CD8-positive, alpha-beta memory T cell (primary cell): ENCODE measurements around the gene DENND4B. TPM values are rescaled to one million over a fixed set of nuclear protein-coding genes. Genes with fewer than 3 reads are reported as not detected.

ENCODE experiments used
- CTCF ChIA-PET: fragments of 350-600 bp; sonication (Branson Sonifier 250); formaldehyde crosslinking; loops from one replicate; lab custom pipeline; 2021; ENCODE audit warnings: antibody characterized with exemption; lab: Charles Lee
- POLR2A ChIA-PET: fragments of 350-600 bp; sonication (Branson Sonifier 250); formaldehyde crosslinking; loops from one replicate; lab custom pipeline; 2021; ENCODE audit warnings: antibody characterized with exemption; lab: Charles Lee
- DNase-seq, 5 donors: peaks; one replicate each; pipeline versions ENCODE4 v3.0.0 to v3.0.0-alpha.2; 2020 to 2022; ENCODE audit warnings: mixed read lengths in 1 of 5
- H3K27ac ChIP-seq: one replicate; pipeline ENCODE4 v1.7.0; 2013; ENCODE audit warnings: low read depth, mild to moderate bottlenecking, low read length, moderate library complexity
- H3K27me3 ChIP-seq: 2 replicates; pipeline ENCODE4 v1.7.0; 2013; ENCODE audit warnings: low read length, mild to moderate bottlenecking; ENCODE audit not compliant: insufficient read depth, poor library complexity, severe bottlenecking
- H3K36me3 ChIP-seq: 2 replicates; pipeline ENCODE4 v1.7.0; 2013; ENCODE audit warnings: mild to moderate bottlenecking, low read length, moderate library complexity; ENCODE audit not compliant: insufficient read depth
- H3K4me1 ChIP-seq: 2 replicates; pipeline ENCODE4 v1.7.0; 2013; ENCODE audit warnings: mild to moderate bottlenecking, low read length, moderate library complexity; ENCODE audit not compliant: insufficient read depth
- H3K4me3 ChIP-seq: 2 replicates; pipeline ENCODE4 v1.7.0; 2013; ENCODE audit warnings: mild to moderate bottlenecking, low read length
- H3K9me3 ChIP-seq: 2 replicates; pipeline ENCODE4 v1.7.0; 2013; ENCODE audit warnings: mild to moderate bottlenecking, low read length
- H3K27ac Mint-ChIP-seq, 8 donors: one replicate each; pipeline ENCODE4 v1.8.0; 2020 to 2021; ENCODE audit warnings: mixed read lengths in 8 of 8, mild to moderate bottlenecking in 6 of 8, inconsistent platforms in 3 of 8, moderate library complexity in 3 of 8
- H3K27me3 Mint-ChIP-seq, 2 donors: one replicate each; pipeline ENCODE4 v1.8.0; 2020 to 2021; ENCODE audit warnings: mixed read lengths in 2 of 2, mild to moderate bottlenecking in 1 of 2, moderate library complexity in 1 of 2
- H3K36me3 Mint-ChIP-seq, 3 donors: one replicate each; pipeline ENCODE4 v1.8.0; 2020 to 2021; ENCODE audit warnings: mixed read lengths in 3 of 3, inconsistent platforms in 1 of 3, mild to moderate bottlenecking in 1 of 3
- H3K4me1 Mint-ChIP-seq, 3 donors: one replicate each; pipeline ENCODE4 v1.8.0; 2020 to 2021; ENCODE audit warnings: mixed read lengths in 3 of 3, inconsistent platforms in 1 of 3, mild to moderate bottlenecking in 1 of 3
- H3K4me3 Mint-ChIP-seq, 7 donors: one replicate each; pipeline ENCODE4 v1.8.0; 2020 to 2021; ENCODE audit warnings: mixed read lengths in 7 of 7, mild to moderate bottlenecking in 6 of 7, moderate library complexity in 4 of 7, inconsistent platforms in 2 of 7
- H3K9me3 Mint-ChIP-seq, 5 donors: one replicate each; pipeline ENCODE4 v1.8.0; 2020 to 2022; ENCODE audit warnings: mixed read lengths in 5 of 5, mild to moderate bottlenecking in 3 of 5, moderate library complexity in 2 of 5, inconsistent platforms in 1 of 5
- polyA plus RNA-seq: library from polyadenylated mRNA; unstranded; fragments of 300-500 nt; fragmentation: Illumina TruSeq; gene quantifications from one replicate; pipeline ENCODE4 v1.2.3, GENCODE V29; 2021
- total RNA-seq, 2 experiments: library from RNA; stranded (reverse); gene quantifications; one replicate each; pipeline ENCODE4 v1.2.3, GENCODE V29; 2021

DENND4B gene
- total and polyA plus RNA-seq, 3 experiments from 2014 or later, result 27.3 to 102 (median 100) TPM

- H3K4me3 ChIP-seq, result no peak overlapping the region
- no peak for DNase-seq
- ChIA-PET CTCF (no interaction called here), POLR2A (no interaction called here)
- no peaks in the 10 kb centered on the region for H3K27me3 Mint-ChIP-seq
- H3K27me3 ChIP-seq, result no peaks in the 10 kb centered on the region
- no peaks in the 10 kb centered on the region for H3K9me3 Mint-ChIP-seq
- H3K27ac Mint-ChIP-seq, result peak overlapping the region in 3 of 8 donors; percentile 43 to 82 (median 70)
- no peaks in the 10 kb centered on the region for H3K9me3 ChIP-seq
- H3K4me3 Mint-ChIP-seq, result no peak overlapping the region
- peaks cover 0 to 25% (median 2%) of the 10 kb centered on the region in 3 donors for H3K36me3 Mint-ChIP-seq
- no peak overlapping the region for H3K27ac ChIP-seq
- peaks cover 32% of the 10 kb centered on the region for H3K4me1 ChIP-seq
- H3K4me1 Mint-ChIP-seq, result peaks cover 28 to 38% (median 34%) of the 10 kb centered on the region in 3 donors
- no peaks in the 10 kb centered on the region for H3K36me3 ChIP-seq
Measured at GRCh38 chr1:153880024-153880423, 66.5 kb downstream of the DENND4B start.

Other genes starting within 250 kb of the DENND4B start
- 10 to 100 TPM; 58.2 to 61.1 TPM for gene INTS3, start 218.7 kb downstream of the DENND4B start, total RNA-seq
- gene INTS3, start 218.7 kb downstream of the DENND4B start, polyA plus RNA-seq, result 11.9 TPM
- 10 to 100 TPM in 1 of 2 experiments, 1 to 10 TPM in 1; 9.9 to 11.3 TPM for gene SLC27A3, start 171.3 kb downstream of the DENND4B start, total RNA-seq
- 29.3 TPM for gene SLC27A3, start 171.3 kb downstream of the DENND4B start, polyA plus RNA-seq
- gene GATAD2B, start 23.7 kb downstream of the DENND4B start, total RNA-seq, result 10 to 100 TPM; 64.9 to 71.9 TPM
- gene GATAD2B, start 23.7 kb downstream of the DENND4B start, polyA plus RNA-seq, result 5.6 TPM
- 10 to 100 TPM; 53.9 to 63.2 TPM for gene CRTC2, start 11.9 kb upstream of the DENND4B start, total RNA-seq
- 38.9 TPM for gene CRTC2, start 11.9 kb upstream of the DENND4B start, polyA plus RNA-seq
- gene SLC39A1, start 16.8 kb upstream of the DENND4B start, total RNA-seq, result 10 to 100 TPM; 85.5 to 88.2 TPM
- 39.2 TPM for gene SLC39A1, start 16.8 kb upstream of the DENND4B start, polyA plus RNA-seq
- gene CREB3L4, start 21.2 kb upstream of the DENND4B start, total RNA-seq, result 10 to 100 TPM in 1 of 2 experiments, 1 to 10 TPM in 1; 10.0 to 10.1 TPM
- gene CREB3L4, start 21.2 kb upstream of the DENND4B start, polyA plus RNA-seq, result 5.3 TPM
- 100 to 1,000 TPM; 232 to 239 TPM for gene JTB, start 31.0 kb upstream of the DENND4B start, total RNA-seq
- gene JTB, start 31.0 kb upstream of the DENND4B start, polyA plus RNA-seq, result 351 TPM
- 1 to 10 TPM; 9.0 to 9.5 TPM for gene RAB13, start 39.6 kb upstream of the DENND4B start, total RNA-seq
- gene RAB13, start 39.6 kb upstream of the DENND4B start, polyA plus RNA-seq, result not detected
- 1,000 to 10,000 TPM; 1,959 to 2,149 TPM for gene RPS27, start 44.0 kb upstream of the DENND4B start, total RNA-seq
- gene RPS27, start 44.0 kb upstream of the DENND4B start, polyA plus RNA-seq, result 20,406 TPM
- gene NUP210L, start 208.4 kb upstream of the DENND4B start, total RNA-seq, result under 1 TPM in 1 of 2 experiments, not detected in 1; 0.09 TPM
- 0.06 TPM for gene NUP210L, start 208.4 kb upstream of the DENND4B start, polyA plus RNA-seq
- 100 to 1,000 TPM; 802 to 863 TPM for gene TPM3, start 245.4 kb upstream of the DENND4B start, total RNA-seq
- gene TPM3, start 245.4 kb upstream of the DENND4B start, polyA plus RNA-seq, result 948 TPM